ENCODE results near the gene TSPAN19.
A peak's percentile ranks its signal among the peaks of the same experiment; 100 is the strongest.
"Not testable (repeated sequence)": the region's sequence is repeated elsewhere in the genome, so short reads cannot be mapped to it uniquely, and the experiment has no call there.

Gene TSPAN19

DNA sequence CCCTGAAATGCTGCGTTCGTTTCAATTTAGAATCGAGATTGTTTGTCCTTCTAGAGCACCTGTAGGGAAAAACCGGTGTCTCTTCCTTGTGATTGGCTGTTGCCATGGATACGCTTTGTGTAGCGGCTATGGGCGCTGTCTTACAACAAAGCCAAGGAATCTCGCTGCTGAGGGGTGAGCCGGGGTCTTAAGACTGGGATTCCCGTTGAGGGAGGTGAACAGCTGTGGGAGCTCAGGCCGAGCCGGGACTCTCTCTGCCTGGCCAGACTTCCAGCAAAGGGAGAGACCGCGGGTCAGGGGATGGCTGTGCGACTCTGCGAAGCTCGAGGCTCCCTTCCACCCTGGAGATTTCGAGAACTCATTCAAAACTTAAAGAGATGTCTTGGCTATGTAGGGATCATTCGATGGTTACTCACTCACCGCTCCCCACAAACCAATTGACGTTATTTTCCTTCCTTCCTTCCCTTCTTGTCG is at the start of gene TSPAN19, which contains the start of gene LRRIQ1:
TSS of gene TSPAN19 (minus strand) at position 44 of the 474 bp plus-strand sequence. CDS start 6,331 bp downstream, outside the sequence.
TSS of gene LRRIQ1 (plus strand) at position 118 of the 474 bp plus-strand sequence. CDS start 1,826 bp downstream, outside the sequence.
- peak; percentile 70 for DNase-seq (ENCODE audit: low read depth)

DNA sequence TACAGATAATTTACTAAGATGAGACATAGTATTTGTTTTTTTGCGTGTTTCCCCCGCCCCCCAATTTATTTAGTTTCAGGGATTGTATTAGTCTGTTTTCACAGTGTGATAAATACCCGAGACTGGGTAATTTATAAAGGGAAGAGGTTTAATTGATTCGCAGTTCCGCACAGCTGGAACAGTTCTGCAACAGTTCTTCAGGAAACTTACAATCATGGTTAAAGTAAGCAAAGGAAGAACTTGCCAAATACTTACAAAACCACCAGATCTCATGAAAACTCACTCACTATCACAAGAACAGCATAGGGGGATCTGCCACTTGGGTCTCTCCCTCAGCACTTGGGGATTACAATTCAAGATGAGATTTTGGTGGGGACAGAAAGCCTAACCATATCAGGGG is 49.0 kb upstream of the TSPAN19 start:
- DNase-seq (ENCODE audit: low read depth): no peak

DNA sequence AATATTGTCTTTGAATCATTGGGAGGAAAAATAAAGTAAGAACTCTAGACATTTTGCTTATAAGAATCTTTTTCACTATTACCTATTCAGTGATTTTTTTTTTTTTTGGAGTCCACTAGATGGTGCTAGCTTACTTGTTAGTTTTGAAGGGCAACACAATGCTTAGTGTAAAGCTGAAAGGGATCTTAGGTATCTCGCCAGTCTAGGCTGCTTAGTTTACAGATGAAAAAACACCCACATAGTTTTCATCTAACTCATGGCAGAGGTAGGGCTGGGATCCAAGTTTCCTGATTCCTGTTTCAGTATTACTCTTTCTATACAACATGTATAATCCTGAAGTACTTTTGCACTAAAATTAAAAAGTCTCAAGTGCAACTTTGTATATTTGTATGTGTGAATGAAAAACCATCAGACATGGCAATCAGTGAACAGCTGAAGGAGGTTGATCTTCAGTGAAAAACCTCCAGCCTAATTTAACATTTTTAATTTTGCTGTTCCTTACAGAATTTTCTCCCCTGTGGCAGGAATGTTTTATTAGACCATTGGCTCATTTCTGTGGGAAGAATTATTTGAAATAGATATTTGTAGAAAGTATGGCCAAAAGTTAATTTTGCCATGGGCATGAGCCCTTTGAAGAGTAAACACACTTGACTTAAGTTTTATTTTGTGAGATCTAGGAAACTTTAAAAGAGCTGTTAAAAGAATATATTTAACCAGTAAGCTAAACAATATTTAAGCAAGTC is 40.8 kb upstream of the TSPAN19 start:
- peak; percentile 62 for DNase-seq (ENCODE audit: low read depth)

DNA sequence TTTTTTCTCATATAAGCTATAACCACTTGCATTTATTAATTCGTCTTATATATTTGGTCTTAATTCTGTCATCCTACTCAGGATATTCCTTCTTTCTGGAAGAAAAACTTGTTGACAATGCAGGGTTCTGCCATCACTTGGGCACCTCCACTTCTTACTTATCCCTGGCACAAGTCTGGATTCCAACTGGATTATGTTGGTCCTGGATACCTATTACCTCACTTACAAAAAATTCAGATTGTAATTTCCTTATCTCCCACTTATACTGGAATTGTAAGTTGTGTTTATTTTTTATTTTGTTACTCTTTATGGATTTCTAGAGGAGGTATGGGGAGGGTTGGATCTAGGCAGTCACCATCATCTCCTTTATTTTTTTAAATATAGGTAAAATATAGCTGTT is 36.7 kb upstream of the TSPAN19 start:
- no peak for DNase-seq (ENCODE audit: low read depth)

DNA sequence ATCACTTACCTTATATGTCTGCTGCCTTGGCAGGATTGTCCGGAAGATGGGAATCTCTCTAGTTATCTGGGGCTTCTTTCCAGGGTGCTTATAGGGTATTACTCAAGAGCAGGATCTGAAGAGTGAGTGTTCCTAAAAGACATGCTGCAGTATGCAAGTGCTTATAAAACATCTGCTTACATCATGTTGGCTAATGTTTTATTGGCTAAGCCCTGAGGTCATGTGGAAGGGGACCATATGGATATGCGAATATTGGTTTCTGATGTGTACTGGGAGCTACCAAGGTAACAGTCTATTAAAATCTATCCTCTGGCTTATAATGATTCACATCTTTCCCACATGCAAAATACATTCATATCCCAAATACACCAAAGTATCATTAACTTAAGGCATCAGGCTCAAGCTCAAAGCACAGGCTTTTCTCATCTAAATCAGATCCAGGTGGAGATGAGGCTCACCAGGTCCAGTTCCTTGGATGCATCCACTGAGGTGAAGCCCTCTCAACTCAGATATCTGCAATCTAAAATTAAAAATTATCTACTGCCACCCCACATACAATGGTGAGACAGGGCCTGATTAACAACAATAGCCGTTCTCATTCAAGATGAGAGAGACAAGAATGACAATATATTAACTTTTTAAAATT is 29.9 kb upstream of the TSPAN19 start:
- no peak for DNase-seq (ENCODE audit: low read depth)

DNA sequence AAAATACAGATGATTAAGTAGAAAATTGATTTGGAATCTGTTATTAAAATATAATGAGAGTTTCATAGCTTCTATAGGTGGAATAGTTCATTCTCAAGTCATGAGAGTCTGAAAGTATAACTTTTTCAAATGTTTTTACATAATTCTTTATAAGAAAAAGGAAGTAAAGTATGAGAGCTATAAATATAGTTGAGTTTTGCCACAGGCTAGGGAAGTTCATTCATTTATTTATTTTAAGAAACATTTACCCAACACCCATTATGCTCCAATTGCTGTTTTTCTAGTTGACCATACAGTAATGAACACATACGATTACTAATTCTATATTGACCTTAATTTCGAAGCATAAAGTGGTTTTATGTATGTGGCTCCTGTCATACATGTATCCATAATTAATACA is 24.8 kb upstream of the TSPAN19 start:
- no peak for DNase-seq (ENCODE audit: low read depth)

DNA sequence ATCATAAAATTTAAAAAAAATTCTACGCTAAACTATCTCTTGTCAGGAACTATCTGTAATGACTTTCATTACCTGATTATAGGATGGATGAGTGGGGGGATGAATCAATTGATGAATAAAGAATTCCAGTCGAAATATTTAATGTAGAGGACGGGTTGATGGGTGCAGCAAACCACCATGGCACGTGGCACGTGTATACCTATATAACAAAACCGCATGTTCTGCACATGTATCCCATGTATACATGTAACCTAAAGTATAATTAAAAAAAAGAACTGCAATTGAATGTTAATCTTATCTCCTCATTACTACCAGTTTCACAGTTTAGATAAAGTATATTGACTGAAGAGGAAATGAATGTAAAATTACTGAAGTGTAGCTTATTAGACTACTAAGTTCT is 23.5 kb upstream of the TSPAN19 start:
- DNase-seq (ENCODE audit: low read depth): no peak

DNA sequence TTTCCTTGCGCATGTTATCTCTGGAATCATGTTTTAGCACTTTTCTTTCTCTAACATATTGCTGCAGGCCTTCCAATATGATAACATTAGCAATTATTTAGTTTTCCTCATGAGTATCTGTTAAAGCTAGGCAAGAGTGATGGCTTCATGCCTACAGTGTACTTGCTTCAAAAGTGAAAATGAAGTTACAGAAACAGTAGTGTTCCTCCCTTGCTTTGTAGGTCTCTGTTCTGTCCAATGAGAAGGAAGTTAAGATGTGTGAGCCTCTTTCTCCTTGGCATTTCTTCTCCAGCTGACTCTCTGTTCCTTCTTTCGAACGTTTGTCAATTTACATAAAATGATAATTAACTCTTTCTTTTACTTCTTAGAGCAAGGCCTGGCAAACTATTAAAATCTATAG is 22.3 kb upstream of the TSPAN19 start:
- no peak for DNase-seq (ENCODE audit: low read depth)

DNA sequence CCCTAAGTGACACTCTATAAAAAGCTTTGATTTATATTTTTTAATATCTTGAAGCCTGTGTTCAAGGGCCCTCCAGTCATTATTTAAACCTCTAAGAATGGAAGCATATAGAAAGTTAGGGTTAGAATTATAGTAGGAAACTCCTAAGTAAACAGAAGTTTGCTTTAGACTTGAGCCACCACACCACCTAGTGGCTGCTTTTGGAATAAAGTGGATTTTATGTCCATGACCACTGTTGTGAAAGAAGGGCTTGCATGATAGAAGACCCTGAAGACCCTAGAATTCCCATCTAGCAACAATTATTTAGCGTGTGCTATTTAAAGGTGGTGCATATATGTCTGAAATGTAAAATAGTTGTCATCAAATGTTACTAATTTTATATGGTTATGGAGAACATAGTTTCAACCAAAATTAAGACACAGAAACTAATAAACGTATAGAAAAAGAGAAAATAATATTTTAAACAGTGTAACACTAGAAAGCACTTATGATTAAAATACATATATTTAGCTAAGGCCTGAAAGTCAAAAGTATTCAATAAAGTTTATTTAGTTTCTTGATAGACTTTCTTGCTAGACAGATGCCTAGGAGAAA is 21.4 kb upstream of the TSPAN19 start:
- DNase-seq (ENCODE audit: low read depth): peak; percentile 50

DNA sequence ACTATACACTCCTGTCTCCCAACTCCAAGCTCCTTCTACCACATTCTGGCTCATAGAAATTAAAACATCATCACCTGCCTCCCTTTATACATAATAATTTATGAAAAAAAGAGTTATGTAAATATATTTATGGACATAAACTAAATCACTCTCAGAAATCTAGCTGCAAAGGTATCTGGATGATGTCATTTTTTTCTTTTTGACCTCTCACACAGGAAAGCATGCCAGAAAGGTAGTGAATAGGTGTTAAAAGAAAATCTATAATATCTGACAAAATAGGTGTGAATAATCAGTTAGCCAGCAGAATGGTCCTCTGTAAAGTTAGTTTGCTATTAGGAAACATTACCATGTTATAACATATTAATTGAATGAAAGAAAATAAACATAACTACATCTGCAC is 7.8 kb upstream of the TSPAN19 start:
- no peak for DNase-seq (ENCODE audit: low read depth)

DNA sequence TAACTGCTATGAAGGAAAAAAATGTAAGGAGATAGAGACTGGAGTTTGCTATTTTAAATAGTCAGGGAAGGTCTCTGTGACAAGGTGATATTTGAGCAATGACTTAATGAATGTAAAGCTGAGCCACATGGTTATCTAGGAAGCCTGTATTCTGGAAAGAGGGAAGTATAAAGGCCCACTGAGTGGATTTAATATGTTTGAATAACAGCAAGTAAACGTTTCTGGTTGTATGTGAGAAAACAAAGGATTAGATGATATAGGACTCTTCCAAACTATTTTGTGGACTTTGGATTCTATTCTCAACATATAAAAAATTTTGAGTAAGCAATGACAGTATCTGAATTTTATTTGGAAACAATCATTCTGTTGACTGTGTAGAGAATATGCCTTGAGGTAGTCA is 5.3 kb upstream of the TSPAN19 start:
- no peak for DNase-seq (ENCODE audit: low read depth)

DNA sequence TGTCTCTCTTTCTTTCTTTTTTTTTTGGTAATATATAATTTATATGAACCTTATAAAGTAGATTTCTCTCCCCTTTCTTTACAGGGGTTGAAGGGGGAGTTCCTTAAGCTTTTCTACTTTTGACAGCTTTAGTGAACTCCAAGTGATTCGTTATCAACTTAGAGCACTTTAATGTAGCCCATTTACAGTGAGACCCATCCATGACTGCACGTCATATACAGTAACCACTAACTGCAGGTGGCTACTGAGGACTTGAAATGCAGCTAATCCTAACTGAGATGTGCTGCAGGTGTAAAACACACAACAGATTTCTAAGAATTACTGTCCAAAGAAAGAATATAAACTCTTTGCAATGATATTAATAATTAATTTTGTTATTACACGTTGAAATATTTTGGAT is 656 bp upstream of the TSPAN19 start:
- no peak for DNase-seq (ENCODE audit: low read depth)

DNA sequence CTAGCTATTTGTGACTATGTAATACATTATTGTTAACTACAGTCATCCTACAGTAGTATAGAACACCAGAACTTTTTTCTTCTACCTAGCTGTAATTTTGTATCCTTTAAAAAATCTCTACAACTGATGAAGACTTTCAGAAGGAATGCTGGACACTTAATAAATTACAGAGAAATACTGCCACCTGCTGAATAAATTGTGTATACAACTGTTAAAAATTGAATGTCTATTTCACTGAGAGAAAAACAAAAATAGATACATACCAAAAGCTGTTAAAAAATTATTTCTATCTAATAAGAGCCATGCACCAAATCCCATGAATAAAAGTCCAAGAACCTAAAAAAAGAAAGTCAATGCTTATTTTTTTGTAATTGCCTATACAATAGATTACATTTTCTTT is 6.6 kb downstream of the TSPAN19 start:
- peak; percentile 30 for DNase-seq (ENCODE audit: low read depth)

DNA sequence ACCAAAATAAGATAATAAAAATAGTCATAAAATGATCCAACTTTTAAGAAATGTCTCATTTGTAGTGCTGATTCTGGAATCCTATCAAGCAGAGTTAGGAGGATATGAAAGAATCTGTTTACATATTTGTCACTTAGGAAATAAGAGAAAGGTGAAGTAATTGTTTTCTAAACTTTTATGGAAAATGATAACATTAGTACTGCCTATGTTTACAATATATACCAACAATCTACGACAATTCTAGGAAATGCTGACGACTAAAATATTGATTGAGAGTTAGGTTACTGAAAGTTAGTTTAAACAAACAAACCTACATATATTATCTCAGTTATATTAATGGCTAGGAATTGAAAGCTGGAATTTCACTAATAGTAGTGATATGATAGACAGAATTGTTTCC is 18.0 kb downstream of the TSPAN19 start:
- DNase-seq (ENCODE audit: low read depth): no peak

DNA sequence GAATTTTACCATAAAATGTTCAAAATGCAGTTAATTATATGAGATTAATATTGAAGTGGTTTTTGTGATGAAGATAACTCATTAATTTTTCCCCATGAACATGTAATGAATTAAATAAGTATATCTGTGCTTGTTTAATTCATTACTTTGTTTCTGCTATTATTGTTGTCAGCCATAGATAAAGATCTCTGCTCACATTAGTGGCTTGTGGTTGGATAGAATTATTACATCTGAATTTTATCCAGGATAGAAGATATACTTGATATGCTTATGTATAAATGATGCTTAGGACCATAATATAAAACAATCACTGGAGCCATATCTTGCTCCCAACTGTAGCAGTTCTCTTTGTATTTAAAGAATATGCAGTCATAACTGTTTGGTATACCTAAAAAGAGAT is 18.5 kb downstream of the TSPAN19 start:
- DNase-seq (ENCODE audit: low read depth): no peak

DNA sequence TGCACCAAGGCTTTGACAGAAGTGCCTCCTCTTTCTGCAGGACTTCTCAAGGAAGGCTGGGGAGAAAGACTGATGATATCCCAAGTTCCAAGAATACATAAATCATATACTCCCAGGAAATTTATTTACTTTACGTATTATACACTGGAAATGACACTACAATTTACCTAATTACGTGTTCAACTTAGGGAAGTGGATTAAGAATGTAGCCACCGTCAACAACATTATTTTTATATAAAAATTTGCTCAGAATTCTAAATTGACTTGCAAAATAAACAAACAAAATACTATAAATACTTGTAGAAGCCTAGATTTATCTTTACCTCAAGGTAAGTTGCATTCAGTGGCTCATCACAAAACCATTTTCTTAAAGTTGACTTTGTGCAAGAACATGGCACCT is 18.9 kb downstream of the TSPAN19 start:
- DNase-seq (ENCODE audit: low read depth): no peak

DNA sequence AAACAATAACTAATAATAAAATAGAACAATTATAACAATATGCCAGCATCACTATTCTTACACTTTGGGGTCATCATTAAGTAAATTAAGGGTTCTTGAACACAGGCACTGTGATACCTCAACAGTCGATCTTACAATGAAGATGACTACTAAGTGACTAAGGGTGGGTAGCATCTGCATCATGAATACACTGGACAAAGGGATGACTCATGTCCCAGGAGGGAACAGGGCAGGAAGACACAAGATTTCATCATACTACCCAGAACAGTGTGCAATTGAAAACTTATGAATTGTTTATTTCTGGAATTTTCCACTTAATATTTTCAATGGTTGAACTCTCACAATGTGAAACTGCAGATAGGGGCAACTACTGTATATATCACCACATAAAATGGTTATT is 19.7 kb downstream of the TSPAN19 start:
- DNase-seq (ENCODE audit: low read depth): peak; percentile 72

DNA sequence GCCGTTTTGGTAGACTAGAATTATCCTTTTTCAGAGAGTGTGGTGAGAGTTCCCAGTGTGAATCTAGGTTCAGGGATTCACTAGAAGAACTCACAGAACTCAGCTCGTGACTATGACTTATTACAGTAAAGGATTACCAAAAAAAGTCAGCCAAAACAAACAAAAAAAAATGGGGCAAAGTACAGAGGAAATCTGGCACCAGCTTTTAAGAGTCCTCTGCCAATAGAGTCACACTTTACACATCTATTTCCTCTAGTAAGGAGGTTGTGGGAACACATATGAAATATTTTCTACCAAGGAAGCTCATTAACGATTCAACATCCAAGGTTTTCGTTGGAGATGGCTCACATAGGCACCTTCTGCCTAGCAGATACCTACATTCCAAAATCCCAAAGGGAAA is 28.2 kb downstream of the TSPAN19 start:
- peak; percentile 1 for DNase-seq (ENCODE audit: low read depth)

DNA sequence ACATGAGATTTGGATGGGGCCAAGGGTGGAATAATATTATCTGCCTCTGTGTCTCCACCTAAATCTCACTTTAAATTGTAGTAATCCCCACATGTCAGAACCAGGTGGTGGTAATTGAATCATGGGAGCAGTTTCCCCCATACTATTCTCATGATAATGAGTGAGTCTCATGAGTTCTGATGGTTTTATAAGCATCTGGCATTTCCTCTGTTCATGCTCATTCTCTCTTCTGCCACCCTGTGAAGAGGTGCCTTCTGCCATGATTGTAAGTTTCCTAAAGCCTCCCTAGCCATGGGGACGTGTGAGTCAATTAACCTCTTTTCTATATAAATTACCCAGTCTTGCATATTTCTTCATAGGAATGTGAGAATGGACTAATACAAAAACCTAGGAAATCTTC is 29.9 kb downstream of the TSPAN19 start:
- no peak for DNase-seq (ENCODE audit: low read depth)

DNA sequence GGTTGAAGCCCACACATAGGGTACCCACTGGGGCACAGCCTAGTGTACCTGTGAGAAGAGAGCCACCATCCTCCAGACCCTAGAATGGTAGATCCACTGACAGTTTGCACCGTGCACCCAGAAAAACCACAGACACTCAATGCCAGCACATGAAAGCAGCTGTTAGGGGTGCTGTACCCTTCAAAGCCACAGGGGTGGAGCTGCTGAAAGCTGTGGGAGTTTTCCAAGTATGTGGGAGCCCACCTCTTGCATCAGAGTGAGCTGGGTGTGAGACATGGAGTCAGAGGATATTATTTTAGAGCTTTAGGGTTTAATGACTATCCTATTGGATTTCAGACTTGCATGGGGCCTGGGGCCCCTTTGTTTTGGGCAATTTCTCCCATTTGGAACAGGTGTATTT is 30.5 kb downstream of the TSPAN19 start:
- DNase-seq (ENCODE audit: low read depth): no peak

DNA sequence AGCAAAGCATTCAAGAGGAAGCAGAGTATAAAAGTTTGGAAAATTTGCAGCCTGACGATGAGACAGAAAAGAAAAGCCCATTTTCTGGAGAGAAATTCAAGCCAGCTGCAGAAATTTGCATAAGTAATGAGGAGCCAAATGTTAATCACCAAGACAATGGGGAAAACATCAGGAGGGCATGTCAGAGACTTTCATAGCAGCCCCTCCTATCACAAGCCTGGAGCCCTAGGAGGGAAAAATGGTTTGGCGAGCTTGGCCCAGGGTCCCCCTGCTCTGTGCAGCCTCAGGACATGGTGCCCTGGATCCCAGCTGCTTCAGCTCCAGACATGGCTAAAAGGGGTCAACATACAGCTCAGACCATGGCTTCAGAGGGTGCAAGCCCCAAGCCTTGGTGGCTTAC is 31.0 kb downstream of the TSPAN19 start:
- DNase-seq (ENCODE audit: low read depth): not testable (repeated sequence)

DNA sequence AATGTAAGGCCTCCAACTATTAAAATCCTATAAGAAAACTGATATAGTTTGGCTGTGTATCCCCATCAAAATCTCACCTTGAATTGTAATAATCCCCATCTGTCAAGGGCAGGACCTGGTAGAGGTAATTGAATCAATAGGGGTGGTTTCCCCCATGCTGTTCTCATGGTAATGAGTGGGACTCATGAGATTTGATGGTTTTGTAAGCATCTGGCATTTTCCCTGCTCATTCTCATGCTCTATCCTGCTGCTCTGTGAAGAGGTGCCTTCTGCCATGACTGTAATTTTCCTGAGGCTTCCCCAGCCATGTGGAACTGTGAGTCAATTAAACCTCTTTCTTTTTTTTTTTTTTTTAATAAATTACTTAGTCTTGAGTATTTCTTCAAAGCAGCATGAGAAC is 31.9 kb downstream of the TSPAN19 start:
- DNase-seq (ENCODE audit: low read depth): no peak

DNA sequence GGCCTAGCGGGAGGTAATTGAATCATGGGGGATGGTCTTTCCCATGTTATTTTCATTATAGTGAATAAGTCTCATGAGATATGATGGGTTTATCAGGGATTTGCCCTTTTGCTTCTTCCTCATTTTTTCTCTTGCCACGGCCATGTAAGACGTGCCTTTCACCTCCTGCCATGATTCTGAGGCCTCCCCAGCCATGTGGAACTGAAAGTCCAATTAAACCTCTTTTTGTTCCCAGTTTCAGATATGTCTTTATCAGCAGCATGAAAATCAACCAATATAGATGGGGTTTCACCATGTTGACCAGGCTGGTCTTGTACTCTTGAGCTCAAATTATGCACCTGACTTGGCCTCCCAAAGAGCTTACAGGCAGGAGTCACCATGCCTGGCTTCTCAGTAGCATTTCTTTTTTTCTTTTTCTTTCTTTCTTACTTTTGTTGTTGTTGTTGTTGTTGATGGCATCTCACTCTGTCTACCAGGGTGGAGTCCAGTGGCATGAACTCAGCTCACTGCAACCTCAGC is 33.2 kb downstream of the TSPAN19 start:
- DNase-seq (ENCODE audit: low read depth): no peak
